Thoracic aorta (tissue), 2 donors: Measurements from ENCODE around the gene CA5A. TPM values are rescaled to one million over a fixed set of nuclear protein-coding genes. Genes with fewer than 3 reads are reported as not detected.

ENCODE experiments used
- ATAC-seq: fragments of 150-250 bp; one replicate; pipeline ENCODE4 v1.8.0; 2017; ENCODE audit warnings: low read depth; ENCODE audit not compliant: insufficient number of reproducible peaks, low FRiP score
- DNase-seq: peaks from one replicate; pipeline ENCODE4 v3.0.0-alpha.2; 2020; ENCODE audit warnings: low spot score
- H3K27ac ChIP-seq, 2 donors: fragments of 200-600 bp; sonication (generic); 1 replicate in 1 of 2; 2 replicates in 1 of 2; pipeline ENCODE4 v1.5.1; 2016; ENCODE audit warnings: mild to moderate bottlenecking in 2 of 2, moderate library complexity in 2 of 2
- H3K27me3 ChIP-seq: fragments of 200-600 bp; sonication (generic); replicated peaks from 2 replicates; pipeline ENCODE4 v1.6.0; 2016; ENCODE audit warnings: mild to moderate bottlenecking; ENCODE audit not compliant: insufficient read depth
- H3K36me3 ChIP-seq: fragments of 200-600 bp; sonication (generic); one replicate; pipeline ENCODE4 v1.5.1; 2016
- H3K4me1 ChIP-seq, 2 donors: fragments of 200-600 bp; sonication (generic); 1 replicate in 1 of 2; 2 replicates in 1 of 2; pipeline versions ENCODE4 v1.5.1 to v1.6.0; 2016; ENCODE audit warnings: low read depth in 2 of 2, mild to moderate bottlenecking in 1 of 2; ENCODE audit not compliant: control insufficient read depth in 1 of 2
- H3K4me3 ChIP-seq: fragments of 200-600 bp; sonication (generic); 2 replicates; pipeline ENCODE4 v1.5.1; 2016; ENCODE audit warnings: mild to moderate bottlenecking
- H3K9me3 ChIP-seq: fragments of 200-600 bp; sonication (generic); 2 replicates; pipeline ENCODE4 v1.5.1; 2016
- total RNA-seq, 2 donors: library from RNA; depleted of rRNA; stranded (reverse); fragments of >200 nt; gene quantifications; one replicate each; pipeline versions ENCODE4 v1.1.0 to v1.2.3, GENCODE V29; 2016
- TF ChIP-seq, protein P1 (sequence below): fragments of 200-600 bp; sonication (generic); IDR thresholded peaks from one replicate; pipeline ENCODE4 v1.5.1; 2019; ENCODE audit warnings: antibody characterized with exemption

CA5A gene
- total RNA-seq, 2 donors from 2014 or later: not detected

DNA sequence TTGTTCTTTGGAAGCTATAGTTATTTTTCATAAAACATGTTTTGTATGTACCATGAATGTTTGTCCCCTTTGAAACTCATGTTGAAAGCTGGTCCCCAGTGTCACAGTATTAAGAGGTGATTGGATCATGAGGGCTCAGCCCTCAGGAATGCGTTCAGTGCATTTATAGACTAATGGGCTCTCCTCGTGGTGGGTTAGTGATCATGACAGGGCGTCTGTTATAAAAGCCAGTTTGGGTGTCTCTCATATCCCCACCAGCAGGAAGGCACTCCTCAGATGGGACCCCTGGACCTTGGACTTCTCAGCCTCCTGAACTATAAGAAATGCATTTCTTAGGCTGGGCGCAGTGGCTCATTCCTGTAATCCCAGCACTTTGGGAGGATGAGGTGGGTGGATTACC is 25.3 kb upstream of the CA5A start:
- H3K27ac ChIP-seq: no peak overlapping the region
- H3K27me3 ChIP-seq: no peaks in the 10 kb centered on the region
- TF ChIP-seq, protein P1, sequence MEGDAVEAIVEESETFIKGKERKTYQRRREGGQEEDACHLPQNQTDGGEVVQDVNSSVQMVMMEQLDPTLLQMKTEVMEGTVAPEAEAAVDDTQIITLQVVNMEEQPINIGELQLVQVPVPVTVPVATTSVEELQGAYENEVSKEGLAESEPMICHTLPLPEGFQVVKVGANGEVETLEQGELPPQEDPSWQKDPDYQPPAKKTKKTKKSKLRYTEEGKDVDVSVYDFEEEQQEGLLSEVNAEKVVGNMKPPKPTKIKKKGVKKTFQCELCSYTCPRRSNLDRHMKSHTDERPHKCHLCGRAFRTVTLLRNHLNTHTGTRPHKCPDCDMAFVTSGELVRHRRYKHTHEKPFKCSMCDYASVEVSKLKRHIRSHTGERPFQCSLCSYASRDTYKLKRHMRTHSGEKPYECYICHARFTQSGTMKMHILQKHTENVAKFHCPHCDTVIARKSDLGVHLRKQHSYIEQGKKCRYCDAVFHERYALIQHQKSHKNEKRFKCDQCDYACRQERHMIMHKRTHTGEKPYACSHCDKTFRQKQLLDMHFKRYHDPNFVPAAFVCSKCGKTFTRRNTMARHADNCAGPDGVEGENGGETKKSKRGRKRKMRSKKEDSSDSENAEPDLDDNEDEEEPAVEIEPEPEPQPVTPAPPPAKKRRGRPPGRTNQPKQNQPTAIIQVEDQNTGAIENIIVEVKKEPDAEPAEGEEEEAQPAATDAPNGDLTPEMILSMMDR: no peak
- ATAC-seq (no peak), DNase-seq (no peak)
- no peaks in the 10 kb centered on the region for H3K9me3 ChIP-seq
- H3K4me1 ChIP-seq: peaks cover 11 to 20% of the 10 kb centered on the region in 2 donors
- no peaks in the 10 kb centered on the region for H3K36me3 ChIP-seq
- H3K4me3 ChIP-seq: no peak overlapping the region

GRCh38 chr16:87960852-87961251 is 24.5 kb upstream of the CA5A start:
- TF ChIP-seq, protein P1: no peak
- H3K4me3 ChIP-seq: no peak overlapping the region
- no peak overlapping the region for H3K27ac ChIP-seq
- DNase-seq (no peak), ATAC-seq (no peak)
- no peaks in the 10 kb centered on the region for H3K27me3 ChIP-seq
- no peaks in the 10 kb centered on the region for H3K9me3 ChIP-seq
- peaks cover 8 to 17% of the 10 kb centered on the region in 2 donors for H3K4me1 ChIP-seq
- no peaks in the 10 kb centered on the region for H3K36me3 ChIP-seq

DNA sequence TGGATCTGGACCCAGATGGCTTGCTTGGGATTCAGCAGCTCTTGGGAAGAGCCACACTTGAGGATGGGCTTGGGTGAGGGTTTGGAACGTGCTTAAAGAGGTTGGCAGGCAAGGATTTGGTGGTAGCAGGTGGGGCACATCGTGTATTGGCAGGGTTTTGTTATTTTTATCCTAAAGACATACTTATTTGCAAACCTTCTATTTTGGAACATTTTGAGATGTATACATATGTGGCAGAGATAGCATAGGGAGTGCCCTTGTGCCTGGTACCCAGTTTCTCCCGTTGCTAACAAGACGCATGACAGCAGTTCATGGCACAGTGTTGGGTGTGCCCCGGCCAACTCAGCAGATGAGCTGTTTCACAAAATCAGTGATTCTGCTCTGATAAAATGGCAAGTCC is 24.0 kb upstream of the CA5A start:
- Histone ChIP-seq H3K36me3 (no peaks in the 10 kb centered on the region), H3K4me3 (no peak overlapping the region), H3K27me3 (no peaks in the 10 kb centered on the region), H3K27ac (no peak overlapping the region), H3K9me3 (no peaks in the 10 kb centered on the region), H3K4me1 (peaks cover 6 to 13% of the 10 kb centered on the region in 2 donors)
- DNase-seq (no peak), ATAC-seq (no peak)
- TF ChIP-seq, protein P1: no peak

GRCh38 chr16:87959391-87959990 is 23.2 kb upstream of the CA5A start:
- TF ChIP-seq, protein P1: no peak
- no peak for ATAC-seq
- no peak for DNase-seq
- no peak overlapping the region for H3K27ac ChIP-seq
- no peaks in the 10 kb centered on the region for H3K36me3 ChIP-seq
- no peaks in the 10 kb centered on the region for H3K9me3 ChIP-seq
- H3K4me1 ChIP-seq: peaks cover 3 to 12% of the 10 kb centered on the region in 2 donors
- peak overlapping the region; percentile 28 for H3K4me3 ChIP-seq
- no peaks in the 10 kb centered on the region for H3K27me3 ChIP-seq

DNA sequence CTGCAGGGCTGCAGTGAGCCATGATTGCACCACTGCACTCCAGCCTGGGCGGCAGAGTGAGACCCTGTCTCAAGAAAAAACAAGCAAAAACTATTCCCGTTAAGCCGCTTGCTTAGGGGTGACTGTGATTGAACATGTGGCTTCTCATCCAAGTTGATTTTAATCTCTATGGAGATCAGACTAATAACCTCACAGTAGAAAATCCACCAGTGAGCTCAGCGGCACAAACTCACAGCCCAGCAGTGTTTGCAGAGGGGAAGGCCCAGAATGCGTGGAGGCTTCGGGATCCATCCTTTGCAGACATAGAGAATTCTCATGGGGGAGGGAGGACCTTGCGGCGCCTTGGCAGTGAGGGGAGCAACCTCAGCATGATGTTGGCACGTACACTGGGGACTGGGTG is 22.3 kb upstream of the CA5A start:
- Histone ChIP-seq H3K27me3 (no peaks in the 10 kb centered on the region), H3K4me1 (peaks cover 3 to 20% of the 10 kb centered on the region in 2 donors), H3K4me3 (no peak overlapping the region), H3K36me3 (no peaks in the 10 kb centered on the region), H3K9me3 (no peaks in the 10 kb centered on the region), H3K27ac (no peak overlapping the region)
- TF ChIP-seq, protein P1: no peak
- DNase-seq (no peak), ATAC-seq (no peak)
